Suprapubic skin (tissue), 4 donors: ENCODE results near the gene SETX.

Experiments used
- EP300 ChIP-seq: sonication (generic); formaldehyde crosslinking; IDR thresholded peaks from one replicate; pipeline ENCODE4 v1.6.1; 2017; ENCODE audit warnings: antibody characterized with exemption
- POLR2A ChIP-seq, 2 donors: fragments of 450-650 bp; IDR thresholded peaks; one replicate each; pipeline ENCODE4 v1.6.1; 2017; ENCODE audit warnings: antibody characterized with exemption in 2 of 2, mild to moderate bottlenecking in 2 of 2, moderate library complexity in 2 of 2
- POLR2AphosphoS5 ChIP-seq, 3 donors: sonication (generic); formaldehyde crosslinking; IDR thresholded peaks; one replicate each; pipeline ENCODE4 v1.6.1; 2017; ENCODE audit warnings: antibody characterized with exemption in 3 of 3

- no peak for TF ChIP-seq POLR2A (IDR thresholded peaks at IDR 0.05)
- TF ChIP-seq EP300: no peak
- no peak for TF ChIP-seq POLR2AphosphoS5 (IDR thresholded peaks at IDR 0.05)
These were observed 115.3 kb downstream of the SETX start for GRCh38 chr9:132239518-132239917.
